GM23338 (cell line): ENCODE measurements around the gene PLA2G2A.

Experiments used
- CREB1 ChIP-seq: fragments of 250-450 bp; sonication (Bioruptor Pico); IDR thresholded peaks from 2 replicates; pipeline ENCODE4 v1.5.0; 2020; ENCODE audit warnings: low read depth, mild to moderate bottlenecking, moderate library complexity
- CTCF ChIP-seq, 2 experiments: fragments of 200-600 bp in 1 of 2; sonication (generic) in 1 of 2; conservative IDR thresholded peaks; 2 replicates each; pipeline versions ENCODE4 v1.5.1 to v1.6.1; 2016 to 2017; ENCODE audit warnings: antibody characterized with exemption in 2 of 2, low read depth in 2 of 2, mild to moderate bottlenecking in 2 of 2, moderate library complexity in 1 of 2
- ETS1 ChIP-seq: IDR thresholded peaks from 2 replicates; pipeline ENCODE4 v1.6.1; 2016; ENCODE audit warnings: antibody characterized with exemption
- EZH2 ChIP-seq: fragments of 200-600 bp; sonication (generic); IDR thresholded peaks from one replicate; pipeline ENCODE4 v1.8.0; 2017; ENCODE audit warnings: antibody characterized with exemption, mild to moderate bottlenecking, low read depth; ENCODE audit not compliant: unreplicated experiment
- EZH2phosphoT487 ChIP-seq: fragments of 200-600 bp; sonication (generic); IDR thresholded peaks from one replicate; pipeline ENCODE4 v1.8.1; 2018; ENCODE audit warnings: antibody characterized with exemption; ENCODE audit not compliant: unreplicated experiment
- JUNB ChIP-seq: IDR thresholded peaks from one replicate; pipeline ENCODE4 v1.6.1; 2016; ENCODE audit warnings: antibody characterized with exemption; ENCODE audit not compliant: unreplicated experiment
- NANOG ChIP-seq: IDR thresholded peaks from 2 replicates; pipeline ENCODE4 v1.6.1; 2016; ENCODE audit warnings: antibody characterized with exemption, borderline replicate concordance
- POLR2AphosphoS5 ChIP-seq: IDR thresholded peaks from 2 replicates; pipeline ENCODE4 v1.6.1; 2016; ENCODE audit warnings: antibody characterized with exemption, low read depth
- REST ChIP-seq: IDR thresholded peaks from one replicate; pipeline ENCODE4 v1.6.1; 2018; ENCODE audit warnings: antibody characterized with exemption; ENCODE audit not compliant: unreplicated experiment
- STAT1 ChIP-seq: IDR thresholded peaks from one replicate; pipeline ENCODE4 v1.6.1; 2016; ENCODE audit warnings: antibody characterized with exemption; ENCODE audit not compliant: unreplicated experiment
- ZNF114 ChIP-seq: fragments of 250-450 bp; sonication (Bioruptor Pico); IDR thresholded peaks from 2 replicates; pipeline ENCODE4 v1.5.0; 2020; ENCODE audit warnings: mild to moderate bottlenecking, moderate library complexity
- ZNF331 ChIP-seq: fragments of 250-450 bp; sonication (Bioruptor Pico); IDR thresholded peaks from 2 replicates; pipeline ENCODE4 v1.5.0; 2020; ENCODE audit warnings: low read depth, mild to moderate bottlenecking, moderate library complexity
- ZNF462 ChIP-seq: fragments of 250-450 bp; sonication (Bioruptor Pico); IDR thresholded peaks from 2 replicates; pipeline ENCODE4 v1.5.0; 2020; ENCODE audit warnings: mild to moderate bottlenecking, moderate library complexity

- TF ChIP-seq CTCF (conservative IDR thresholded peaks at IDR 0.05; ENCODE audit: low read depth in 2 of 2): no peak
- no peak for TF ChIP-seq EZH2phosphoT487
- no peak for TF ChIP-seq REST
- no peak for TF ChIP-seq EZH2
- no peak for TF ChIP-seq POLR2AphosphoS5
- no peak for TF ChIP-seq CREB1 (CRISPR knock-in tag)
- TF ChIP-seq STAT1: no peak
- no peak for TF ChIP-seq ZNF462 (CRISPR knock-in tag)
- TF ChIP-seq ZNF331 (CRISPR knock-in tag): no peak
- TF ChIP-seq ETS1: no peak
- no peak for TF ChIP-seq JUNB
- no peak for TF ChIP-seq ZNF114 (CRISPR knock-in tag)
- TF ChIP-seq NANOG: no peak
Observed at GRCh38 chr1:19964542-19964941, 14.9 kb downstream of the PLA2G2A start.
